ENCODE measurements around the gene PTPRD. TPM values are rescaled to one million over a fixed set of nuclear protein-coding genes. Genes with fewer than 3 reads are reported as not detected.

Gene PTPRD
- total and polyA plus RNA-seq, 2 experiments from 2014 or later: 11.5 to 58.0 TPM

GRCh38 chr9:10228082-10228481, 384.7 kb downstream of the PTPRD start (continued):
- TF ChIP-seq, protein P1, sequence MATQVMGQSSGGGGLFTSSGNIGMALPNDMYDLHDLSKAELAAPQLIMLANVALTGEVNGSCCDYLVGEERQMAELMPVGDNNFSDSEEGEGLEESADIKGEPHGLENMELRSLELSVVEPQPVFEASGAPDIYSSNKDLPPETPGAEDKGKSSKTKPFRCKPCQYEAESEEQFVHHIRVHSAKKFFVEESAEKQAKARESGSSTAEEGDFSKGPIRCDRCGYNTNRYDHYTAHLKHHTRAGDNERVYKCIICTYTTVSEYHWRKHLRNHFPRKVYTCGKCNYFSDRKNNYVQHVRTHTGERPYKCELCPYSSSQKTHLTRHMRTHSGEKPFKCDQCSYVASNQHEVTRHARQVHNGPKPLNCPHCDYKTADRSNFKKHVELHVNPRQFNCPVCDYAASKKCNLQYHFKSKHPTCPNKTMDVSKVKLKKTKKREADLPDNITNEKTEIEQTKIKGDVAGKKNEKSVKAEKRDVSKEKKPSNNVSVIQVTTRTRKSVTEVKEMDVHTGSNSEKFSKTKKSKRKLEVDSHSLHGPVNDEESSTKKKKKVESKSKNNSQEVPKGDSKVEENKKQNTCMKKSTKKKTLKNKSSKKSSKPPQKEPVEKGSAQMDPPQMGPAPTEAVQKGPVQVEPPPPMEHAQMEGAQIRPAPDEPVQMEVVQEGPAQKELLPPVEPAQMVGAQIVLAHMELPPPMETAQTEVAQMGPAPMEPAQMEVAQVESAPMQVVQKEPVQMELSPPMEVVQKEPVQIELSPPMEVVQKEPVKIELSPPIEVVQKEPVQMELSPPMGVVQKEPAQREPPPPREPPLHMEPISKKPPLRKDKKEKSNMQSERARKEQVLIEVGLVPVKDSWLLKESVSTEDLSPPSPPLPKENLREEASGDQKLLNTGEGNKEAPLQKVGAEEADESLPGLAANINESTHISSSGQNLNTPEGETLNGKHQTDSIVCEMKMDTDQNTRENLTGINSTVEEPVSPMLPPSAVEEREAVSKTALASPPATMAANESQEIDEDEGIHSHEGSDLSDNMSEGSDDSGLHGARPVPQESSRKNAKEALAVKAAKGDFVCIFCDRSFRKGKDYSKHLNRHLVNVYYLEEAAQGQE (IDR thresholded peaks at IDR 0.05; ENCODE audit: unreplicated experiment): no peak
- TF ChIP-seq STAT1 (IDR thresholded peaks at IDR 0.05; ENCODE audit: unreplicated experiment): no peak
- TF ChIP-seq ZNF114 (CRISPR knock-in tag; IDR thresholded peaks at IDR 0.05): no peak
- TF ChIP-seq JUNB (IDR thresholded peaks at IDR 0.05; ENCODE audit: unreplicated experiment): no peak
- TF ChIP-seq ZNF331 (CRISPR knock-in tag; IDR thresholded peaks at IDR 0.05; ENCODE audit: low read depth): no peak

DNA sequence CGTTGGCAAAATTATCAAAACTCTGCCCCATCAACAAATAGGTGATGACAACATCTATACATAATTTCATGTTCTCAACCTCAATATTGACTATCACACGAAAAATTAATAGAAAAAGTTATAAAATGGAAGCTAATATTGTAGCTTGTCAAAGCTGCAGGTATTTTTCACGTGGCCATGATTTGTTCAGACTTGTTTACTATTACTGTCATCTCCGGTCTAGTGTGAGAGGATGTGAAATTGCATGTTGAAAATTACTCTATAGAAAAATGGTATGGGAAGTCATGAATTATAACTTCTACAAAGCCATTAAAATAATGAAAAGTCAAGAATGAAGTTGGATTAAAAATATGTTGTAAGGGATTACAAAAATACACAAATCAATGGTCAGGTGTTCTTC, 385.8 kb downstream of the PTPRD start:
- DNase-seq (ENCODE audit: low spot score): no peak
- Histone ChIP-seq H3F3A (replicated peaks; ENCODE audit: low read depth) (no peaks in the 10 kb centered on the region), H3K4me2 (no peak overlapping the region), H3K36me3 (ENCODE audit: insufficient read depth) (no peaks in the 10 kb centered on the region), H2AFZ (no peak overlapping the region), H3K4me3 (no peak overlapping the region), H3K9me2 (ENCODE audit: insufficient read depth) (no peaks in the 10 kb centered on the region), H3K4me1 (ENCODE audit: insufficient read depth) (no peaks in the 10 kb centered on the region), H4K20me1 (replicated peaks; ENCODE audit: insufficient read depth) (no peaks in the 10 kb centered on the region), H3K27me3 (ENCODE audit: insufficient read depth) (no peaks in the 10 kb centered on the region), H3K27ac (ENCODE audit: low read depth) (no peak overlapping the region), H3K79me2 (replicated peaks; ENCODE audit: insufficient read depth) (no peaks in the 10 kb centered on the region)
- H3K27me3 Mint-ChIP-seq (ENCODE audit: insufficient read depth, low read depth, poor library complexity): peaks cover 2% of the 10 kb centered on the region
- H3K4me1 Mint-ChIP-seq: peaks cover 4% of the 10 kb centered on the region
- no peak overlapping the region for H3K27ac Mint-ChIP-seq
- no peaks in the 10 kb centered on the region; the same call in 2 of the 3 replicates for H3K9me3 Mint-ChIP-seq
- ATAC-seq: no peak
- H3K4me3 Mint-ChIP-seq: no peak overlapping the region
- H3K36me3 Mint-ChIP-seq (ENCODE audit: low read depth): no peaks in the 10 kb centered on the region; the same call in 2 of the 3 replicates
- TF ChIP-seq CREB1 (CRISPR knock-in tag; IDR thresholded peaks at IDR 0.05; ENCODE audit: low read depth) (no peak), STAT1 (IDR thresholded peaks at IDR 0.05; ENCODE audit: unreplicated experiment) (no peak), ZNF331 (CRISPR knock-in tag; IDR thresholded peaks at IDR 0.05; ENCODE audit: low read depth) (no peak), EZH2phosphoT487 (IDR thresholded peaks at IDR 0.05; ENCODE audit: unreplicated experiment) (no peak), NANOG (IDR thresholded peaks at IDR 0.05; ENCODE audit: borderline replicate concordance) (no peak), EZH2 (IDR thresholded peaks at IDR 0.05; ENCODE audit: low read depth, unreplicated experiment) (no peak), JUNB (IDR thresholded peaks at IDR 0.05; ENCODE audit: unreplicated experiment) (no peak), CTCF (conservative IDR thresholded peaks at IDR 0.05; ENCODE audit: low read depth in 2 of 2) (no peak)
- TF ChIP-seq, protein P2, sequence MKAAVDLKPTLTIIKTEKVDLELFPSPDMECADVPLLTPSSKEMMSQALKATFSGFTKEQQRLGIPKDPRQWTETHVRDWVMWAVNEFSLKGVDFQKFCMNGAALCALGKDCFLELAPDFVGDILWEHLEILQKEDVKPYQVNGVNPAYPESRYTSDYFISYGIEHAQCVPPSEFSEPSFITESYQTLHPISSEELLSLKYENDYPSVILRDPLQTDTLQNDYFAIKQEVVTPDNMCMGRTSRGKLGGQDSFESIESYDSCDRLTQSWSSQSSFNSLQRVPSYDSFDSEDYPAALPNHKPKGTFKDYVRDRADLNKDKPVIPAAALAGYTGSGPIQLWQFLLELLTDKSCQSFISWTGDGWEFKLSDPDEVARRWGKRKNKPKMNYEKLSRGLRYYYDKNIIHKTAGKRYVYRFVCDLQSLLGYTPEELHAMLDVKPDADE (IDR thresholded peaks at IDR 0.05): no peak
- TF ChIP-seq, protein P1 (IDR thresholded peaks at IDR 0.05; ENCODE audit: unreplicated experiment): no peak
